ENCODE measurements around the gene CYP2F1.
"Not testable (repeated sequence)": the region's sequence is repeated elsewhere in the genome, so short reads cannot be mapped to it uniquely, and the experiment has no call there.

The CYP2F1 gene

GRCh38 chr19:41089959-41090358 is 24.3 kb upstream of the CYP2F1 start:
- no peak for DNase-seq (ENCODE audit: low read depth)
- no peak overlapping the region for H3K4me3 ChIP-seq (ENCODE audit: low read depth, low read length)
- TF ChIP-seq, protein P1, sequence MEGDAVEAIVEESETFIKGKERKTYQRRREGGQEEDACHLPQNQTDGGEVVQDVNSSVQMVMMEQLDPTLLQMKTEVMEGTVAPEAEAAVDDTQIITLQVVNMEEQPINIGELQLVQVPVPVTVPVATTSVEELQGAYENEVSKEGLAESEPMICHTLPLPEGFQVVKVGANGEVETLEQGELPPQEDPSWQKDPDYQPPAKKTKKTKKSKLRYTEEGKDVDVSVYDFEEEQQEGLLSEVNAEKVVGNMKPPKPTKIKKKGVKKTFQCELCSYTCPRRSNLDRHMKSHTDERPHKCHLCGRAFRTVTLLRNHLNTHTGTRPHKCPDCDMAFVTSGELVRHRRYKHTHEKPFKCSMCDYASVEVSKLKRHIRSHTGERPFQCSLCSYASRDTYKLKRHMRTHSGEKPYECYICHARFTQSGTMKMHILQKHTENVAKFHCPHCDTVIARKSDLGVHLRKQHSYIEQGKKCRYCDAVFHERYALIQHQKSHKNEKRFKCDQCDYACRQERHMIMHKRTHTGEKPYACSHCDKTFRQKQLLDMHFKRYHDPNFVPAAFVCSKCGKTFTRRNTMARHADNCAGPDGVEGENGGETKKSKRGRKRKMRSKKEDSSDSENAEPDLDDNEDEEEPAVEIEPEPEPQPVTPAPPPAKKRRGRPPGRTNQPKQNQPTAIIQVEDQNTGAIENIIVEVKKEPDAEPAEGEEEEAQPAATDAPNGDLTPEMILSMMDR (conservative IDR thresholded peaks at IDR 0.05; ENCODE audit: low read depth, low read length): no peak

- TF ChIP-seq, protein P1 (conservative IDR thresholded peaks at IDR 0.05; ENCODE audit: low read depth, low read length): no peak
- DNase-seq (ENCODE audit: low read depth): no peak
- H3K4me3 ChIP-seq (ENCODE audit: low read depth, low read length): no peak overlapping the region
Measured at GRCh38 chr19:41095703-41096102, 18.5 kb upstream of the CYP2F1 start.

DNA sequence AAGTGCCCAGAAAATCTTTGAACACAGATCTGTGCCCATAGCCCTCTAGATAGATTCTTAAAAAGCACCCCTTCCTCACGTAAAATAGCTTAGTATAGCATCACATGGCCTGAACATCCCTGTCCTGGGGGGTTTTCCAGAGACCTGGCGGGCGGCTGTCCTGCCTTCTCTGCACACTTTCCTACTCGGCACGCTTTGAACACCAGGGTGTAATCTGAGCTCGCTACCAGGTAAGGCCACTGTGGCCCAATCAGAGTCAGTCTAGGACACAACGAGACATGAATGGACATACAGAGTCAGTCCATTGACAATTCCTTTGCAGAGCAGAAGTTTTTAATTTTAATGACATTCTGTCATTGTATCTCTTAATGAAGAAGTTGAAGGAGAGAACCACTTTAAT is 17.9 kb upstream of the CYP2F1 start:
- H3K4me3 ChIP-seq (ENCODE audit: low read depth, low read length): no peak overlapping the region
- TF ChIP-seq, protein P1 (conservative IDR thresholded peaks at IDR 0.05; ENCODE audit: low read depth, low read length): no peak
- DNase-seq (ENCODE audit: low read depth): no peak

DNA sequence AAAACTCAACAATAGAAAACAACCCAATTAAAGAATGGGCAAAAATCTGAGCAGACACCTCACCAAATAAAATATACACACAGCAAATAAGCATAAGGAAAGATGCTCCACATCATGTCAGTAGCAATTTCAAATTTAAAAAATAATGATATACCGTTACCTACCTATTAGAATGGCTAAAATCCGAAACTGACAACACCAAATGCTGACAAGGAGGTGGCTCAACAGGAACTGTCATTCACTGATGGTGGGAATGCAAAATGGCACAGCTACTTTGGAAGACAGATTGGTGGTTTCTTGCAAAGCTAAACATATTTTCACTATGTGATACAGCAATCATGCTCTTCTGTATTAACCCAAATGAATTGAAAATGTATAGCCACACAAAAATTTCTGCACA is 16.9 kb upstream of the CYP2F1 start:
- TF ChIP-seq, protein P1 (conservative IDR thresholded peaks at IDR 0.05; ENCODE audit: low read depth, low read length): no peak
- no peak overlapping the region for H3K4me3 ChIP-seq (ENCODE audit: low read depth, low read length)
- DNase-seq (ENCODE audit: low read depth): no peak

DNA sequence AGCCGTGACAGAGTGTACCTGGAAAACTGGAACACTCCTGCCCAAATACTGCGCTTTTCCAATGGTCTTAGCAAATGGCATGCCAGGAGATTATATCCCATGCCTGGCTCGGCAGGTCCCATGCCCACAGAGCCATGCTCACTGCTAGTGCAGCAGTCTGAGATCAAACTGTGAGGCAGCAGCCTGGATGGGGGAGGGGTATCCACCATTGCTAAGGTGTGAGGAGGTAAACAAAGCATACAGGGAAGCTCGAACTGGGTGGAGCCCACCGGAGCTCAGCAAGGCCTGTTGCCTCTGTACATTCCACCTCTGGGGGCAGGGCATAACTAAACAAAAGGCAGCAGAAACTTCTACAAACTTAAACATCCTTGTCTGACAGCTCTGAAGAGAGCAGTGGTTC is 15.5 kb upstream of the CYP2F1 start:
- no peak for DNase-seq (ENCODE audit: low read depth)
- TF ChIP-seq, protein P1 (conservative IDR thresholded peaks at IDR 0.05; ENCODE audit: low read depth, low read length): no peak

GRCh38 chr19:41102210-41102609 is 12.0 kb upstream of the CYP2F1 start:
- not testable (repeated sequence) for DNase-seq (ENCODE audit: low read depth); H3K4me3 ChIP-seq (ENCODE audit: low read depth, low read length)

More for the DNA sequence above, 15.5 kb upstream of the CYP2F1 start:
- H3K4me3 ChIP-seq (ENCODE audit: low read depth, low read length): no peak overlapping the region

DNA sequence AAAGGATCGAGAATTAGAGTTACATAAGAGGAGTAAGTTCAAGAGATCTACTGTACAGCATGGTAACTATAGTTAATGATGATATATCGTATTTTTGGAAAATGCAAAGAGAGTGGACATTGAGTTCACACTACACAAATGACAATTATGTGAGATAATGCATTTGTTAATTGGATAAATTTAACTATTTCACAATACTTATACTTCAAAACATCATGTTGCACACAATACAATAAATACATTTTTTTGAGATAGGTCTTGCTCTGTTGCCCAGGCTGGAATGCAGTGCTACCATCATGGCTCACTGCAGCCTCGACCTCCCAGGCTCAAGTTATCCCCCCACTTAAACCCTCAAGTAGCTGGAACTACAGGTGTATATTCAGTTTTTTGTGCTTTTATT is 8.1 kb upstream of the CYP2F1 start:
- no peak for DNase-seq (ENCODE audit: low read depth)
- no peak overlapping the region for H3K4me3 ChIP-seq (ENCODE audit: low read depth, low read length)
- TF ChIP-seq, protein P1 (conservative IDR thresholded peaks at IDR 0.05; ENCODE audit: low read depth, low read length): no peak

- H3K4me3 ChIP-seq (ENCODE audit: low read depth, low read length): no peak overlapping the region
- TF ChIP-seq, protein P1 (conservative IDR thresholded peaks at IDR 0.05; ENCODE audit: low read depth, low read length): no peak
- no peak for DNase-seq (ENCODE audit: low read depth)
Measured at GRCh38 chr19:41111296-41111695, 2.9 kb upstream of the CYP2F1 start.

Data from choroid plexus epithelial cell (primary cell).